HG02885 (cell line): Measurements from ENCODE around the gene USP31.

Experiments used
- ATAC-seq: cut with Tn5 transposase; IDR thresholded peaks from one replicate; pipeline ENCODE4 v1.9.1; 2021; ENCODE audit warnings: mild to moderate bottlenecking; ENCODE audit not compliant: unreplicated experiment, poor library complexity

USP31 gene

DNA sequence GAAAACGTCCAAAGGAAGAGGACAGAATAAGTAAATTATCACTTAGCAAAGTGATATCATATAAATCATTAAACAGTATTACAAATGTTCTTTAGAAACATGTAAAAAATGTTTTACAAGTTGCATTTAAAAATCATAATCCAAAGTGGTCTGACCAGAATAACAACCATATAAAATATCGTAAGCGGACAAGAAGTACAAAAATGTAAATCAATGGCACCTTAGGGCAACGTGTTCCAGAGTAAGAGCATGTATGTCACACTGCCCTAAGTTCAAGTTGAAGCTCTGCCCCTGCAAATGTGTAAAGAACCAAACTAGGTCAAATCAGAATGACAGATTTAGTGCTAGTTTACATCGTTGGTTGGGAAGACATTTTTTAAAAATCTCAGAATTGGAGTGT is 11.4 kb downstream of the USP31 start:
- ATAC-seq: no peak

DNA sequence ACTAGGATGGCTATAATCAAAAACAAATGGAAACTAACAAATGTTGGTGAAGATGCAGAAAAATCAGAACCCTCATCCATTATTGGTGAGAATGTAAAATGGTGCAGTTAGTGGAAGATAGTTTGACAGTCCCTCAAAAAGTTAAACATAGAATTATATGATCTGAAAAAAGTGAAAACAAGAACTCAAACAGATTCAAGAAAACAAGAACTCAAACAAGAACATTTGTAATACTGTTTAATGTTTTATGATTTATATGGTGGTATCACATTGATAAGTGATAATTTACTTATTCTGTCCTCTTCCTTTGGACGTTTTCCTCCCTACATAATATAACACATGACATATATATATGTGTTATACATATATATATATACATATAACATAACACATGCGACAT is 12.0 kb downstream of the USP31 start:
- ATAC-seq: no peak

DNA sequence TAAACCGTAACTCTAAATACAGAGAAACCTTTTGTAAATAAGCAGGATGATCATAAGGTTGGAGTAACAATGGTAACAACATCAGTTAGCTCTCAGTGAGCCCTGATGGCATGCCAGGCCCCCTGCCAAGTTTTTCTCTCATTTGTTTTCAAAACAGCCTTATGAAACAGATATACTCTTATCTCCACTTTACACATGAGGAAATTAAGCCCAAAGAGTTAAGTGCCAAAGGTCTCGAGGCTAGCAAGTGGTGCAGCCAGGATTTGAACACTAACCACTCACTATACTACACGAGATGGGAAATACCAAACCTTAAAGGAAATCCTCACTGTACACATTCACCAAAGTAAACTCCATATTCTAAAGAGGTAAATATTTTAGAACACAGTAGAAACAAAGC is 15.0 kb downstream of the USP31 start:
- no peak for ATAC-seq

DNA sequence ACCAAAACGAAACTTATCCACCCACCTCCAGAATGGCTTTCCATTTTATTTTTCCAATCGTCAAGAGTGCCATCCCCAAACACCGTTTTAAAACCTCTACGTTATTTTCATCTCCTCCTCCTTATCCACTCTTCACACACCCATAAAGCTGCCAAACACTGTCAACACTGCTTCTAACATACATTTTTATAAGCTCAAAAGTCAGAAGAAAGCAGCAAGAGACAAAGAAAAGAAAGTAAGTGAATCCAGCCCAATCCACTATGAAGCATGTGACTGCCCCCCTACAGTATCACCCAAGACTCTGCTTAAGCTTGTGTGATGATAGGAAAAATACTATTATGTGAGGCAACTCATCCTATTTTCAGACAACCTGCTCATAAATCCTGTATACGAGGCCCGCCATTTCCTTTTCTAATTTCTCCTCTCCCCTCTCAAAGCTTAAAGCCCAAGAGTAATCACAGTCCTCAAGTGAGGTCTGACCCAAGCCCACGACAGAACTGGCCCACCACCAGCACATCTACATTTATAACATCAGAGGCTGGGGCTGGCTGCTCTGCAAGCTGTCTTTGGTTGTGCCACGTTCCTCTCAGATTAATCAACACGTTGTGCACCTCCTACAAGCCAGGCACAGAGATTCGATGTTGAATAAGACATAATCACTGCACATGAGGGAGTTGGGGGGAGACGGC is 16.3 kb downstream of the USP31 start:
- ATAC-seq: no peak

DNA sequence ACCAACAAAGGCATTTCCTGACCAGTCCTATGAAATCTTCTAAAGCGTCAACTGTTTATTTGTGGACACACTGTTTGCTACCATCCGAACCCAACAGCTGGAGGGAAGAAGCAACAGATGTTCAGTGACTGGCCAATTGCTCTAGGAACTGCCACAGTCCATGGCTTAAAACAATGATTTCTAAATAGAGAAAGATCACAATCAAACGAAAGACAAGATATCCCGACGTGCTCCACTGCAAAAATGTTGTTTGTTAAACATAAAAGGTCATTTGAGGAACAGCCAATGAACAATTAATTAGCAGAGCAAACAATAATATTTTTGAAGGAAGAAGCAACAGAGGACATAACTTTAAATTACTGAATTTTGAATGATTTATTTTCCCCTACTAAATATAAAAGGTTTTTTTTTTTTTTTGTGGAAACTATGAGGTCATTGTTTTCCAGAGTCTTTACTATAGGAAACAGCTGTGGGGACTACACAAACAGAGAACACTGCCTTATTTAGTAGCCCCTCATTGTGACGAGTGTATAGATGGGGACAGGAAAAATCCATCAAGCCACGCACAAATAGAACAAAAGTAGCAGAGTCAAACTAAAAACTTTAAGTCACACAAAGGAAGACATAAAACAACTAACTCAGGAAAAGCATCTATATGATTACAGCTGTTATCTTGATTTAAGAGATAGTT is 17.2 kb downstream of the USP31 start:
- no peak for ATAC-seq

DNA sequence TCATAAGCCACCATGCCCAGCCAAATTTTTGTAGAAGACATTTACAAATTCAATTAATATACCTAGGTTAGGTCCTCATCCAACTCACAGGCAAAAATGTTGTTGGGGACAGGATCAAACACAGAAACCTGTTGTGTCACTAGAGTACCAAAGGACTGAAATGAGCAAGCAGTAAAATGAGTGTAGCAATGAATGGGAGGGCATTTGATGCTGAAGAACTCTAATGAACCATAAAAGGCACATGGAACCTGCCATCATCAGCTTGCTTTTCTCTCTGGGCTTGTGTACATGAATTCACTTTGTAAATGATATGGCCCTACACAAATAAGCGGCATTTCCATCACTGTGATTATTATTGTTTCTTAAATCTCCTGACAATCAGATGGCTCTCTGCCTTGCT is 17.8 kb downstream of the USP31 start:
- ATAC-seq: no peak

DNA sequence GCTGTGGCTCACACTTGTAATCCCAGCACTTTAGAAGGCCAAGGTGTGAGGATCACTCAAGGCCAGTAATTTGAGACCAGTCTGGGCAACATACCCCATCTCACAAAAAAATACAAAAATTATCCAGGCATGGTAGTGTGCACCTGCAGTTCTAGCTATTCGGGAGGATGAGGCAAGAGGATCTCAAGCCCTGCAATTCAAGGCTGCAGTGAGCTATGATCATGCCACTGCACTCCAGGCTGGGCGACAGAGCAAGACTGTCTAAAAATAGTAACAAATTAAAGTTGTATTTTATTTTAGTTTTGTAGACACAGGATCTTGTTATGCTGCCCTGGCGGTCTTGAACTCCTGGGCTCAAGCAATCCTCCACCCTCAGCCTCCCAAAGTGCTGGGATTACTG is 18.2 kb downstream of the USP31 start:
- no peak for ATAC-seq

DNA sequence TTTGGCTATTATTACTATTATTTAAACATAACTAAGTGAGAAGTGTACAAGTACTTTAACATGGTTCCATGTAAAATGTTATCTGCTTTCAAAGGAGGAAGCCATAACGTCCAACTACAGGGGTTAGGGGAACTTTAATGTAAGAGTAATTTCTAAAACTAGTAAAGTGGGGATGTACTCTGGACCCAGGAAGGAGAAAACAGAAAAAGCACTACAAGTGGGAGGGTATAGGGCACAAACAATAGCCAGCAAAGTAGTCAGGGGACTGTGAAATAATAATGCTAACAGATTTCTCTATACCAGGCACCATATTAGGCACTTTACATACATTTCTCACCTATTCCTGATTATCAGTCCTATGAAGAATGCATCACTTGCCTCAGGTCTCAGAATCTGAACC is 19.6 kb downstream of the USP31 start:
- no peak for ATAC-seq

DNA sequence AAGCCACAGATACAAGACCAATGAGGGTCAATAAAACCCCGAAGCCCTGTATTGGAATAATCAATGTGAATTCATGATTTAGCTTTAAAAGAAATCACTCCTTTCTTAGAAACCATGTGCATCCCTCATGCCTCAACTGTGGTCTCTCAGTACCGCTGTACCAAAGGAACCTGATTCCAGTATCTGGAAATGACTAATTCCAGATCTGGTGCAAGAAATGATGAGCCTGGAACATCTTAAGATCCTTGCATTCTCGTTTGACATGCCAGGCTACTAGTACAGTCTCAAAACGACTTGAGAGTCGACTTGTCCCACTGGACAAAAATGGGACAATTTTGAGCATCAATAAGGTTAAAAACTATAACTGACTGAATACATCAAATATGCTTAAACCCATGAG is 21.2 kb downstream of the USP31 start:
- no peak for ATAC-seq

DNA sequence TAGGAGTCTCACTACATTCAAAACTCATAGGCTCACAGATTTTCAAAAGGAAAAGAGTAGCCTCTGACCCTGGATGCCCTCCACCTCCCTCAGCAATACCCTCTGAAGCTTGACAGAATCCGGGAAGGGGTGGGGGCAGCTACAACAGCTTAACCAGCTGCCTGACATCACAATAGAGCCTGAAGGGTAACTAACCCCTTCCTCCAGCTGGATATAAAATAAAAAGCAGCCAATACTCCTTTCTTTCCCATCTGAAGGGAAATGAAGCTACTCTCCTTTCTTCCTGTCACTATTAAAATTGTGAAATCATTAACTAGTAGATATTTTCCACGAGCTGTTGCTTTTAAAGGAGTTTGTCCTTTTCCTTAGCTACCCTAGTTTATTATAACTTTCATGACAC is 24.0 kb downstream of the USP31 start:
- no peak for ATAC-seq

DNA sequence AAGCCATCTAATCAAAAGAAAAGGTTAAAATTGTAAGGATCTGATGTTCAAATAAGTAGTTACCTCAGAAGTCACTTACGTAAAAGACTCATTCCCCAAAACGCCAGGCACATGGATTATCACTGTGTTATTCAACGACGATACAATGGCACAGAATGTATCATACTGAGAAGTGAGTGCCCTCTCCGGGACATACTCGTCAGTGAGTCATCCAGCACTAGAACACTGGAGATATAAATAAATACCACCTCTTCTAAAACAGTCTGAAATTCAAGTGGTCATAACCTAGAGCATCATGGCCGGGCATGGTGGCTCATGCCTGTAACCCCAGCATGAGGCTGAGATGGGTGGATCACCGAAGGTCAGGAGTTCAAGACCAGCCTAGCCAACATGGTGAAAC is 24.9 kb downstream of the USP31 start:
- no peak for ATAC-seq

DNA sequence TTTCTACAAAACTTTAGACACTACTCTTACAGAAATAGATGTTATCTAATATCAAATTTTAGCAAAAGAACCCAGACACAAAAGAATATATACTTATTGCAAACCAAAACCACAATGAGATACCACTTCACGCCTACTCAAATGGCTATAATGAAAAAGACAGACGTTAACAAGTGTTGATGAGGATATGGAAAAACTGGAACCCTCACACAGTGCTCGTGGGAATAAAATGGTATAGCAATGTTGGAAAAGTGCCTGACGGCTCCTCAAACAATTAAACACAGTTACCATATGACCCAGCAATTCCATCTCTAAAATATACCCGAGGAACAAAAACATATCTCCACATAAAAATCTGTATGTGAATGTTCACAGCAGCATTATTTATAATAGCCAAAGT is 27.1 kb downstream of the USP31 start:
- ATAC-seq: no peak

DNA sequence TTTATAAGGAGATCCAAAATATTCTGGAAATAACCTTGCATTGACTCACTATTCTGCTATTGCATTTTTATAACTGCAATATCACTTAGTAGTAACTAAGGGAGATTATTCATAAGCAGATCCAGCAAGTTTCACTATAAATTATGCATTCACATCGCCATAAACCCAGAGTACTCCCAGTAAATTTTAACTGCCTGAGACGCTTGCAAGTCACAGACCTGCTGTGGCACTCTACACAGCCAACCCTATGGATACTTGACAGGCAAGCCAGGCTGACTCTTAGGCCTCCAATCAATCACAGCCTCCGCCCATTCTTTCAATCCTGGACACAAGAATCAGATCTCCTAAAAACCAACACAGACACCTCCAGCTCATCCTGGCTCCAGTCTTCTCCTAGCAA is 28.2 kb downstream of the USP31 start:
- no peak for ATAC-seq

DNA sequence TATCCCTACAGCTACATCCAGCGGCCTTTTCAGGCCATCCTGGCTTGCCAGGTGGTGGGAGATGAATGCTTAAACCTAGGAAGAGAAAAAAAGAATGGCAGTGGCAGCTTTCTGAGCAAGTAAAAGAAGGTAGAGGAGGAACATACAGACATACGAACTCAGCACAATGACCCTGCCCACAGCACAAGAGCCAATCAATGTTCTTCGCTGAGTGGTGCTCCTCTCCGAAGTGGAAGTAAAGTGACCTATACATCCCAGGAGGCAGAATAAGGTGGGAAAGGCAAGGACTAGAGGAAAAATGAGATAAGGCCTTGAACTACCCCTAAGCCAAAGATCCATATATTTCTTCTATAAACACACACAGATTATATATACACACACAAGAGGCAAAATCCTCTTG is 28.7 kb downstream of the USP31 start:
- no peak for ATAC-seq

DNA sequence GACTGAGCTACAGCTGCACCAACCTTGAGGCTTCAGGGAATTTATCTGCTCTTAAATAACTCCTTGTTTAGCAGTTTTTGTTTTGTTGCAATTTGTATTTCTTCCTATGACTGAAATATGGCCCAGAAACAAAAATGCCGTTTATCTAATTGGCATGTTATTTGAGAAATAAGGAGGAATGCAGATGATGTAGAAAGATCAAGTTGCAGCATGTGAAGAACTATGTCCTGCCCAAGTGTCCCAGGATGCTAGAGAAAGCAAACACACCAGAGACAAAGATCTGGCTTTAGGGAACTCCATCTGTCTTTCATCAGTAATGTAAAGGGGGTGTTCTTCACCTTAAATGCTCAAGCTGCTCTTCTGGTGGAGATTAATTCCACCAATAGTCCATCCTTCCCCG is 29.7 kb downstream of the USP31 start:
- ATAC-seq: no peak

DNA sequence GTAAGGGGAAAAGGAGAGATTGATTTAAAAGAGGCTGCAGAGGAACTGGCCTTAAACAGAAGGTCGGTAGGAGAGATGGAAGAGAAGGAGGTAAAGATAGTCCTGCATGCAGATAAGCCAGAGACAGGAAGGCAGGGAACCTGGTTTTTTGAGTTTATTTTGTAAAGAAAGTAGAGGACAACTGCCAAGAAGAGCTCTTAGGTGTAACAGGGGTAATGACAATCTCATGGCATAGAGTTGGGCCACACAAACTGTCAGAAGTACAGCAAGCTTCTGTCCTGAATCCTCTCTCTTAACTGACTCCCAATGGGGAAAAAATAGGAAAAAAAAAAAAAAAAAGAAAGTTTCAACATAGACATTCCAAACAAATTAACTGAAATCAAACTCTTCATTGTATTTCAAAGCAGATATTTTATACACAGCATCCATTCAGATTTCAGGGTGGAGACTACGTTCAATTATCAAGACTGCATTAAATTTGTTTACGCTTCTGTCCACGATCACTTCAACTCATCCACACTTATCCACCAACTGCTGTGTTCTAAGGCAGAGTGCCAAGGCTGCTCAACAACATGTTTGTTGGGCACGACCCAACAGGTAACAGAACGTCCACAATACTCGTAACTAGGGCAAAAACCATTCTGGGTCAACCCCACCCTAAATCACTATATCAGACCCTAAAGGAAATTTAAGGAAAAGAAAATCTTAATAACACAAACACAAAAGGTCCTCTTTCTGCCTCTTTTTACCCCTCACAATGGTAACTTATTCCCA is 34.9 kb downstream of the USP31 start:
- ATAC-seq: no peak

DNA sequence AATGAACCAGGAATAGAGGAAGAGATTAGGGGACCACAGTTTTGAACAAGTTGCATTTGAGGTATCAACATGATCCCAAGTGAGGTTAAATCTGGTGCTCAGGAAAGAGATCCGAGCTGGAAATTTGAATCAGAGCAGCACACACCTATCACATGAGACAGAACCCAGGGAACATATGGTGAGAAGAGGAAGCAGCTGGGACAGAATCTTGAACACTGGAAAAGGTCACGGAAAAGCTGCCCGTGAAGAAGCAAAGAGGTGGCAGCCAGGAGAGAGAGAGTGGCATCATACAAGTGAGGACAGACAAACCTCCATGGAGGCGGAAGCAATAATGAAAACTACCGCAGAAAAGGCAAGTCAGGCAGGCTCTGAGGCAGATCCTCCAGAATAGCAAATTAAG is 36.1 kb downstream of the USP31 start:
- no peak for ATAC-seq

DNA sequence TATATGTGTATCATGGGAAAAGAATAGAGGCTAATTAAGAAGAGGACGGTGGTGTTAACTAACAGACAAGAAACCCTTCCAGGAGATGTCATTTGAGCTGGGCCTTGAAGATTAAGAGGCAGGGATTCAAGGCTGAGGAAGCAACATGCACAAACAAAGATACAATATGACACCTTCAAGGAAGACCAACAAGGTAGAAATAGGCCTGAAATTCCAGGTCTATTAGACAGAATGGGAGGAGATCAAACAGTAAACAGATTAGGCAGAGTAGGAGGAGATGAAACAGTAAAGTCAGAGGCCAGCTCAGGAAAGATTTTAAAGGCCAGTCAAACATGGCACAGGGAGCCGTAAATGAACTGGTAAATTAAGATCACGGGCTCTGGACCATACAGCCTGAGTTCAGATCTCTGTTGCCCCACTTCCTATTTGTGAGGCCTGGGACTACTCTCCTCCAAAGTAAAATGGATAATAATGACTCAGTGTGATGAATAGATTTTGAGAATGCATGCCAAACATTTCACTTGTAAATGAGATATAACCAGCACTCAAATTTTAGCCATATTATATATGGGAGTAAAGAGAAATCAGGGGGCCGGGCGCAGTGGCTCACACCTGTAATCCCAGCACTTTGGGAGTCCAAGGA is 38.9 kb downstream of the USP31 start:
- no peak for ATAC-seq

DNA sequence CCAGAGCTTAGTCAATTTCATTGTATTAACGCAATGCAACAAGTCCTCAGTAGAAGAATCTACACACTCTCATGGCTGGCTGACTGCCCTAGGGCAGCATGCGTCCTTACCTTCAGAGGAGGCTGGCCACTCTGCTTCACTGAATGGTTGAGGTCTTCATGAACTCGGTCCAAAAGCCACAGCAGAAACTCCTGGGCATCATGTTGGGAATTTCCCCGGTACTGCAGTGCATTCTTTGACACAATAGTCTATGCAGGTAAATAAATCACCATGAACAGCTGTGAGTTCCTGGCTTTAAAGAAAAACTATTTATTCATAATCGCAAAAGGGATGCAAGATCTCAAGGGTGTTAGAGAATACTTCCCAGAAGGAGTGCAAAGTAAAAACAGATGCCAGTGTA is 41.3 kb downstream of the USP31 start:
- ATAC-seq: no peak

DNA sequence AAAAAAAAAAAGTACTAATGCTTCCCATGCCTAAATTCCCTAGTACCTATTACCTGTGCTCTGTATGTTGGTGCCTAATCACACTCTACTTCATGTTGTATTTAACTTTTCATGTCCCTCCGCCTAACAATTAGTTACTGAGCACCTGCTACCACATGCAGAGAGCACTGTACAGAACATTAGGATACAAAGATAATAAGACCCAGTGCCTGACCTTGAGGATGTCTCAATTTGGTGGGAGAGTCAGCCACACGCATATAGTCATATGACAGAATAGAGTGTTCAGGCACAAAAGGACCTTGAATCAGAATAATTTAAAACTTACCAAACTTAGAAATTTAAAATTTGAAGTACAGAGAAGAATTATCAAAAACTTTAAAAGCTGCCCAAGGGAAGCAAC is 42.1 kb downstream of the USP31 start:
- ATAC-seq: no peak

DNA sequence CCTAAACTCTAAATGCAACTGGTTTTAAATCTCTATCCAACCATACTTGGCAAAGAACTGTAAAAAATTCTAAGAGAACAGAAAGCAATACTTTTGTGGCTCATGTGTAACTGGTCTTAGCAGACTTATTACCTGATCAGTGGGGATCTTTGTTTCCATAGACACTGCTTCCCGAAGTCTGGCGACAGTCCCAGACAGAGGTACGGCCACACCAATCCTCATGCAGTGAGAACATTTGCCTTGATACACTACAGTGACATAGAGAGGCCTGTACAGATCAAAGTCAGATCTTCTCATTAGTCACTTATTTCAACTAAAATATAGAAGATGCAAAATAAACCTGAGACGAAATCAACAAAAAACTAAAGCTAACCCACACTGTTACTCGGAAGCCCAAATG is 43.9 kb downstream of the USP31 start:
- ATAC-seq: no peak
